ENCODE measurements around the gene SH2D7.

The SH2D7 gene

DNA sequence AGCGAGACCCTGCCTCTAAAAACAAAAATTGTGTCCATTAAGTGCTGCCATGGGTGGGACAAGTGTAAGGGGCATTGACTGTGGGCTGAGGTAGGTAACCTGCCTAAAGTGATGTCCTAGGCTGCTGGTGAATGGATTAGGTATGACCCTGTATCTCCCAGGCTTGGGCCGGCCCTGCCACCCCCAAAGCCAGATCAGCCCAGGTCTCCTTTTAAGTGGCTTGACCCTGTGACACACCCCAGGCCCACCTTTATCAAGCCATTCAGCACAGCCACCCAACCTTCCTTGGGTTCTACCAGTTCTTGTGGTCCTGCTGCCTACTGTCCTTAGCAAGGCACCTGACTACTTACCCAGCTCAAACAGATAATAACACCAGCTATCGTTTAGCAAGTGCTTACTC lies 20.2 kb downstream of the SH2D7 start:
- TF ChIP-seq, protein P1, sequence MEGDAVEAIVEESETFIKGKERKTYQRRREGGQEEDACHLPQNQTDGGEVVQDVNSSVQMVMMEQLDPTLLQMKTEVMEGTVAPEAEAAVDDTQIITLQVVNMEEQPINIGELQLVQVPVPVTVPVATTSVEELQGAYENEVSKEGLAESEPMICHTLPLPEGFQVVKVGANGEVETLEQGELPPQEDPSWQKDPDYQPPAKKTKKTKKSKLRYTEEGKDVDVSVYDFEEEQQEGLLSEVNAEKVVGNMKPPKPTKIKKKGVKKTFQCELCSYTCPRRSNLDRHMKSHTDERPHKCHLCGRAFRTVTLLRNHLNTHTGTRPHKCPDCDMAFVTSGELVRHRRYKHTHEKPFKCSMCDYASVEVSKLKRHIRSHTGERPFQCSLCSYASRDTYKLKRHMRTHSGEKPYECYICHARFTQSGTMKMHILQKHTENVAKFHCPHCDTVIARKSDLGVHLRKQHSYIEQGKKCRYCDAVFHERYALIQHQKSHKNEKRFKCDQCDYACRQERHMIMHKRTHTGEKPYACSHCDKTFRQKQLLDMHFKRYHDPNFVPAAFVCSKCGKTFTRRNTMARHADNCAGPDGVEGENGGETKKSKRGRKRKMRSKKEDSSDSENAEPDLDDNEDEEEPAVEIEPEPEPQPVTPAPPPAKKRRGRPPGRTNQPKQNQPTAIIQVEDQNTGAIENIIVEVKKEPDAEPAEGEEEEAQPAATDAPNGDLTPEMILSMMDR (IDR thresholded peaks at IDR 0.05; ENCODE audit: extremely low read depth, missing control alignments), result no peak
- no peak for DNase-seq (ENCODE audit: low spot score)

DNA sequence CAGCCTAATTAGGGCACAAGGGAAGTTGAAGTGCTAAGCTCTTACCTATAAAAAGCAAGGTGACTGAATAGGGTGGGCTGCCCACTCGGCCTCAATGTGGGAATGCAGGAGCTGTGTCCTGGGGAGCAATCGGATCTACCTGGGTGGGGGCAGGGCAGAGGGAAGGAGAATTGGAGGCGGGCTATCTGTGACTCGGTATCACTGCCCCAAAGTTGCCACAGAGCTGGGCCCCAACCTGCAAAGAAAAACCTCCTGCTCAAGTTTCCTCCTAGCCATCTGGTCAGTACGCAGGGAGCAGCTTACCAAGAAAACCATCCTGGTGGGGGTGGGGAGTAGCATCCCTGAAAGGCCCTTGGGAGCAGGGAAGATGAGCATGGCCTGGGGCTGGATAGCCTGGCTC lies 28.2 kb downstream of the SH2D7 start:
- TF ChIP-seq, protein P1 (IDR thresholded peaks at IDR 0.05; ENCODE audit: extremely low read depth, missing control alignments), result no peak
- no peak for DNase-seq (ENCODE audit: low spot score)

DNA sequence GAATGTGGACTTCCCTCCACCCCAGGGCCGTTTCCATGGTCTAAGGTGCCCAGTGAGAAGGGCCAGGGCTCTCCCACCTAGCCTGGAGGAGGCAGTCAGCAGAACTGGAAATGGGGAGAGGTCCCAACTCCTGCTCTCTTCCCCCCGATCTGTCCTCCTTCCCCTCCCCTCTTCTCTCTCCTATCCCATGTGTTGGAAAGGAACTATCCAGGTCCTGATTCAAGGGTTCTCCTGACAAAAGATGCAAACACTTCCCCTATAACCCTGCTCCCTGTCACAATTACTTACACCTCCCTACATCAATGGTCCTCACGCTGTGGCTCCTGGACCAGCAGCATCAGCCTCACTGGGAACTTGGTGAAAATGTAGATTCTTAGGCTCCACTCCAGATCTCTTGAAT lies 32.9 kb downstream of the SH2D7 start:
- no peak for DNase-seq (ENCODE audit: low spot score)
- TF ChIP-seq, protein P1 (IDR thresholded peaks at IDR 0.05; ENCODE audit: extremely low read depth, missing control alignments), result no peak

DNA sequence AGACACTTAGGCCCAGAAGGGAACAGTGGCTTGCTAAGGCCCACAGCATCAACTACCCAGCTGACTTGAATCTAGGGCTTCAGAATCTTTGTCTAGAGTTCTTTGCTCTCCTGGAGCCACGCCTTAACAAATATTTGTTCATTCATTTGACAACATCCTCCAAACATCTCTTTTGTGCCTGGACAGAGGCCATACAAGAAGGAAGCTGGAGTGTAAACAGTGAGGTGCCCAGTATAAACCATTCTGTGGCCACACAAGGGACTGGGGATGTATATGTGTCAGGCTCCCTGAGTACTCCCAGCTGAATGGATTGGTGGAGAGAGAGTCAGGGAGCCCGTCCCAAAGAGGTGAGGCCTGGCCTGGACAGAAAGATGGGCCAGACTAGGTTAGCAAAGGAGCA lies 35.5 kb downstream of the SH2D7 start:
- DNase-seq (ENCODE audit: low spot score), result no peak
- TF ChIP-seq, protein P1 (IDR thresholded peaks at IDR 0.05; ENCODE audit: extremely low read depth, missing control alignments), result no peak

DNA sequence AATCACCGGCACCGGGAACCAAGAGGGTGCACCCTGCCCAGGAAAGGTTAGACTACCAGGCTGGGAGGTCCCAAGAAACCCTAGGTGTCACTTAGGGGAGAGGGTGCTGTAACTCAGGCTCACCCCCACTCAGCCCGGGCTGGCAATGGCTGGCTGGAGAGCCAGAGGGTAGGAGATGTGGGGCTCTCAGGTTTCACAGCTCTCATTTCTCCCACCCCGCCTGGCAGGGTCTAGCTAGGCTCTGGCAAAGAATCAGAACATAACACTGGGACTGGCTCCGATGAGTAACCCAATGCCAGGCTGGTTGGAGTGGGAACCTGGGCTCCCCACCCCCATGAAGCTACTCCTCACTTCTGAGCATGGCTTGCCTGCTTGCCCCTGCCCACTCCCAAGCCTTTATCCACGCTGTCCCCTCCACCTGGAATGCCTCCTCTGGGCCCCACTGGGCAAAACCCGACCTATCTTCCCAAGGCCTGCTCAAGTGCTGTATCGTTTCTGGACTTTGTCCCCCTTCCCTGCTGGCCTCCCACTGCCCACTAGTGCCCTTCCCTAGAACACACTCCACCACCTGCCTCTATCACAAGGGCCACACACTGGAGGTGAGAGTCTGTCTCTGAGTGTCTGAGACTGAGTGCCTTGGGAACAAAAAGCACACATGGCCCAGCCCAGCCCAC lies 36.9 kb downstream of the SH2D7 start:
- TF ChIP-seq, protein P1 (IDR thresholded peaks at IDR 0.05; ENCODE audit: extremely low read depth, missing control alignments), result no peak

DNA sequence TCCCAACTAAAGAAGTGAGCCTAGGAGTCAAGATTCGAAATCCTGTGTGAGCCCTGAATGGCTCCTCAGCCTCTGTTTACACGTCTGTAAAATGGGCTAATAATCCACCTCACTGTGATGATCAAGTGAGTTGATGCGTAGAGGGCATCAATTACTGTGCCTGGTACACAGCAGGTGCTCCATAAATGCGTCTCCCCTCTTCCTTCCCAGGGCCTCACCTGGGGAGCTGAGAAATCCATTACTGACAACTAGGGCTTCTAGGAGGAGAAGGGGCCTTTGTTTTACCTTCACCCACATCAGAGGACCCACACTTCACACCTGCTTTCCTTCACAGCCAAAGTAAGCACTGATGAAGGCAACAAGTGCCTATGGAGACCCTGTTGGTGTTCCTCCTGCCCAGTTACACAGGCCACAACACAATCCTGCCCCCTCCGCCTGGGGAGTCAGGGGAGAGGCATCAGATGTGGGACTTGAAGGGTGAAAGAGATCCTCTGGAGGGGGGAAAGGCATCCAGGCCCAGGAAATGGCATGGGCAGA lies 37.5 kb downstream of the SH2D7 start:
- DNase-seq (ENCODE audit: low spot score), result peak; percentile 35

More for the DNA sequence above, 36.9 kb downstream of the SH2D7 start:
- no peak for DNase-seq (ENCODE audit: low spot score)

More for the DNA sequence above, 37.5 kb downstream of the SH2D7 start:
- TF ChIP-seq, protein P1 (IDR thresholded peaks at IDR 0.05; ENCODE audit: extremely low read depth, missing control alignments), result no peak

All from GM20000 (cell line).